SK-N-SH treated with all-trans-retinoic acid at 6 μM for 48 hours (cell line): ENCODE measurements around the gene CDX1.

Experiments
- ATAC-seq: fragments of 200-7000 bp; cut with Tn5 transposase; 3 replicates; pipeline ENCODE4 v1.9.1; 2020; ENCODE audit warnings: mild to moderate bottlenecking, moderate library complexity
- BACH2 ChIP-seq: fragments of 250-450 bp; sonication (Bioruptor Pico); IDR thresholded peaks from 2 replicates; pipeline ENCODE4 v1.9.0; 2021; ENCODE audit warnings: mild to moderate bottlenecking, borderline replicate concordance
- ESRRG ChIP-seq: fragments of 250-450 bp; sonication (Bioruptor Pico); IDR thresholded peaks from 2 replicates; pipeline ENCODE4 v1.6.1; 2021; ENCODE audit warnings: mild to moderate bottlenecking
- GLIS3 ChIP-seq: fragments of 250-450 bp; sonication (Bioruptor Pico); IDR thresholded peaks from 2 replicates; pipeline ENCODE4 v1.5.0; 2020; ENCODE audit warnings: mild to moderate bottlenecking, moderate library complexity
- OSR1 ChIP-seq: fragments of 250-450 bp; sonication (Bioruptor Pico); IDR thresholded peaks from 2 replicates; pipeline ENCODE4 v1.8.0; 2022; ENCODE audit warnings: moderate library complexity, mild to moderate bottlenecking, inconsistent platforms
- PPARA ChIP-seq: fragments of 250-450 bp; sonication (Bioruptor Pico); IDR thresholded peaks from 2 replicates; pipeline ENCODE4 v1.5.0; 2020; ENCODE audit warnings: mild to moderate bottlenecking, borderline replicate concordance
- RARB ChIP-seq: fragments of 250-450 bp; sonication (Bioruptor Pico); IDR thresholded peaks from 2 replicates; pipeline ENCODE4 v1.8.0; 2021; ENCODE audit warnings: mild to moderate bottlenecking, moderate library complexity
- SNAI2 ChIP-seq: fragments of 250-450 bp; sonication (Bioruptor Pico); IDR thresholded peaks from 2 replicates; pipeline ENCODE4 v1.5.0; 2020; ENCODE audit warnings: mild to moderate bottlenecking, moderate library complexity
- TCF4 ChIP-seq: fragments of 250-450 bp; sonication (Bioruptor Pico); IDR thresholded peaks from 2 replicates; pipeline ENCODE4 v1.8.0; 2021; ENCODE audit warnings: mild to moderate bottlenecking, moderate library complexity, borderline replicate concordance
- TOX ChIP-seq: fragments of 250-450 bp; sonication (Bioruptor Pico); IDR thresholded peaks from 2 replicates; pipeline ENCODE4 v1.8.0; 2021; ENCODE audit warnings: mild to moderate bottlenecking, moderate library complexity, borderline replicate concordance
- ZC3H10 ChIP-seq: fragments of 250-450 bp; sonication (Bioruptor Pico); IDR thresholded peaks from 2 replicates; pipeline ENCODE4 v1.5.1; 2021; ENCODE audit warnings: mild to moderate bottlenecking, moderate library complexity
- ZFP3 ChIP-seq: fragments of 250-450 bp; sonication (Bioruptor Pico); IDR thresholded peaks from 2 replicates; pipeline ENCODE4 v1.5.0; 2020; ENCODE audit warnings: mild to moderate bottlenecking, moderate library complexity
- ZFP30 ChIP-seq: fragments of 450-650 bp; formaldehyde crosslinking; IDR thresholded peaks from 2 replicates; pipeline ENCODE4 v1.5.0; 2022; ENCODE audit warnings: mild to moderate bottlenecking, moderate library complexity
- ZNF565 ChIP-seq: fragments of 450-650 bp; formaldehyde crosslinking; conservative IDR thresholded peaks from 2 replicates; pipeline ENCODE4 v1.5.0; 2020; ENCODE audit warnings: low read depth, mild to moderate bottlenecking, moderate library complexity
- ZNF70 ChIP-seq: fragments of 450-650 bp; formaldehyde crosslinking; IDR thresholded peaks from 2 replicates; pipeline ENCODE4 v1.5.0; 2020; ENCODE audit warnings: mild to moderate bottlenecking, moderate library complexity
- ZNF8 ChIP-seq: fragments of 450-650 bp; formaldehyde crosslinking; IDR thresholded peaks from 2 replicates; pipeline ENCODE4 v1.5.0; 2020; ENCODE audit warnings: mild to moderate bottlenecking, moderate library complexity
- TF ChIP-seq, protein P1 (sequence below): fragments of 250-450 bp; sonication (Bioruptor Pico); IDR thresholded peaks from 2 replicates; pipeline ENCODE4 v1.5.0; 2020; ENCODE audit warnings: mild to moderate bottlenecking, moderate library complexity
- TF ChIP-seq, protein P2 (sequence below): fragments of 250-450 bp; sonication (Bioruptor Pico); IDR thresholded peaks from 2 replicates; pipeline ENCODE4 v1.5.1; 2021; ENCODE audit warnings: mild to moderate bottlenecking, moderate library complexity
- TF ChIP-seq, protein P3 (sequence below): fragments of 250-450 bp; sonication (Bioruptor Pico); IDR thresholded peaks from 2 replicates; pipeline ENCODE4 v1.8.0; 2020; ENCODE audit warnings: mild to moderate bottlenecking, moderate library complexity, borderline replicate concordance
- TF ChIP-seq, protein P4 (sequence below): fragments of 250-450 bp; sonication (Bioruptor Pico); IDR thresholded peaks from 2 replicates; pipeline ENCODE4 v1.8.0; 2021; ENCODE audit warnings: low read depth, mild to moderate bottlenecking, moderate library complexity, borderline replicate concordance
- TF ChIP-seq, protein P5 (sequence below): fragments of 250-450 bp; sonication (Bioruptor Pico); IDR thresholded peaks from 2 replicates; pipeline ENCODE4 v1.5.1; 2020; ENCODE audit warnings: low read depth, mild to moderate bottlenecking, moderate library complexity

The CDX1 gene

DNA sequence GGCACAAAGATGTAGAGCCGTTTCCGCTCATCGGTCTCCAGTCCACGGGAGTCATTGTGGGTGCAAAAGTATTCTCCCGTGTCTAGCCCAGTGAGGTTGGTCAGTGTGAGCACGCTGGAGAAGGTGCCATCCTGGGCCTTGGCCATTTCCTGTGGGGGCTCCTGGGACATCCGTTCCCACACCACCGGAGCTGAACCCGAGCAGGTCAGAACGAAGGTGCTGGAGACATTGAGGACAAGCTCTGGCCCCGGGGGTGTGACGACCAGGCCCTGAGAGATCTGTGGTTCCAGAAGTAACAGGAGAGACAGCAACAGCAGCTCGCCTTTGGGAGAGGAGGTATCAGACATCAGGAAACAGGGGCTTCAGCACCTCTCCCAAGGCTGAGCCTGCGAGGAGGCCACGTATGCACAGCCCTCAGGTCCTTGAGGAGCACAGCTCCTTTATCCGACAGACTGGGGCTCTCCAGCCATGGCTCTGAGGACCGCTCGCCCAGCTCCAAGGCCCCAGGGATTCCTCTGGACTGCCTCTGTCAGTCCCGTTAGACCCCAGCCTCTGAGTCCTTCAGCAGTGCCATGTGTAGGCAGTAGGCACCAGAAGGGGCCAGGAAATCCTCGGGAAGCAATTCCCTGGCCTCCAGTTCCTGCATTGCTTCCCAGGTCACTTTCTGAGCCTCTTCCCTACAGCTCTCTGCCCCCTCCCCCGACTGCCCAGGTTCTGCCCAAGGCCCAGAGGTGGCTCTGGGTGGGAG lies 30.8 kb upstream of the CDX1 start:
- ATAC-seq: no peak
- TF ChIP-seq, protein P1, sequence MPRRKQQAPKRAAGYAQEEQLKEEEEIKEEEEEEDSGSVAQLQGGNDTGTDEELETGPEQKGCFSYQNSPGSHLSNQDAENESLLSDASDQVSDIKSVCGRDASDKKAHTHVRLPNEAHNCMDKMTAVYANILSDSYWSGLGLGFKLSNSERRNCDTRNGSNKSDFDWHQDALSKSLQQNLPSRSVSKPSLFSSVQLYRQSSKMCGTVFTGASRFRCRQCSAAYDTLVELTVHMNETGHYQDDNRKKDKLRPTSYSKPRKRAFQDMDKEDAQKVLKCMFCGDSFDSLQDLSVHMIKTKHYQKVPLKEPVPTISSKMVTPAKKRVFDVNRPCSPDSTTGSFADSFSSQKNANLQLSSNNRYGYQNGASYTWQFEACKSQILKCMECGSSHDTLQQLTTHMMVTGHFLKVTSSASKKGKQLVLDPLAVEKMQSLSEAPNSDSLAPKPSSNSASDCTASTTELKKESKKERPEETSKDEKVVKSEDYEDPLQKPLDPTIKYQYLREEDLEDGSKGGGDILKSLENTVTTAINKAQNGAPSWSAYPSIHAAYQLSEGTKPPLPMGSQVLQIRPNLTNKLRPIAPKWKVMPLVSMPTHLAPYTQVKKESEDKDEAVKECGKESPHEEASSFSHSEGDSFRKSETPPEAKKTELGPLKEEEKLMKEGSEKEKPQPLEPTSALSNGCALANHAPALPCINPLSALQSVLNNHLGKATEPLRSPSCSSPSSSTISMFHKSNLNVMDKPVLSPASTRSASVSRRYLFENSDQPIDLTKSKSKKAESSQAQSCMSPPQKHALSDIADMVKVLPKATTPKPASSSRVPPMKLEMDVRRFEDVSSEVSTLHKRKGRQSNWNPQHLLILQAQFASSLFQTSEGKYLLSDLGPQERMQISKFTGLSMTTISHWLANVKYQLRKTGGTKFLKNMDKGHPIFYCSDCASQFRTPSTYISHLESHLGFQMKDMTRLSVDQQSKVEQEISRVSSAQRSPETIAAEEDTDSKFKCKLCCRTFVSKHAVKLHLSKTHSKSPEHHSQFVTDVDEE: no peak
- TF ChIP-seq OSR1 (CRISPR knock-in tag) (no peak), ZC3H10 (CRISPR knock-in tag) (no peak), TOX (CRISPR knock-in tag) (no peak), BACH2 (CRISPR knock-in tag) (no peak), ZNF8 (CRISPR knock-in tag) (no peak), RARB (CRISPR knock-in tag) (no peak), SNAI2 (CRISPR knock-in tag) (no peak), PPARA (CRISPR knock-in tag) (no peak), ESRRG (CRISPR knock-in tag) (no peak), ZFP3 (CRISPR knock-in tag) (no peak), ZNF565 (CRISPR knock-in tag) (no peak), ZNF70 (CRISPR knock-in tag) (no peak), TCF4 (CRISPR knock-in tag) (no peak), GLIS3 (CRISPR knock-in tag) (no peak), ZFP30 (CRISPR knock-in tag) (no peak)
- TF ChIP-seq, protein P2, sequence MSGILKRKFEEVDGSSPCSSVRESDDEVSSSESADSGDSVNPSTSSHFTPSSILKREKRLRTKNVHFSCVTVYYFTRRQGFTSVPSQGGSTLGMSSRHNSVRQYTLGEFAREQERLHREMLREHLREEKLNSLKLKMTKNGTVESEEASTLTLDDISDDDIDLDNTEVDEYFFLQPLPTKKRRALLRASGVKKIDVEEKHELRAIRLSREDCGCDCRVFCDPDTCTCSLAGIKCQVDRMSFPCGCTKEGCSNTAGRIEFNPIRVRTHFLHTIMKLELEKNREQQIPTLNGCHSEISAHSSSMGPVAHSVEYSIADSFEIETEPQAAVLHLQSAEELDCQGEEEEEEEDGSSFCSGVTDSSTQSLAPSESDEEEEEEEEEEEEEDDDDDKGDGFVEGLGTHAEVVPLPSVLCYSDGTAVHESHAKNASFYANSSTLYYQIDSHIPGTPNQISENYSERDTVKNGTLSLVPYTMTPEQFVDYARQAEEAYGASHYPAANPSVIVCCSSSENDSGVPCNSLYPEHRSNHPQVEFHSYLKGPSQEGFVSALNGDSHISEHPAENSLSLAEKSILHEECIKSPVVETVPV (CRISPR knock-in tag): no peak
- TF ChIP-seq, protein P3, sequence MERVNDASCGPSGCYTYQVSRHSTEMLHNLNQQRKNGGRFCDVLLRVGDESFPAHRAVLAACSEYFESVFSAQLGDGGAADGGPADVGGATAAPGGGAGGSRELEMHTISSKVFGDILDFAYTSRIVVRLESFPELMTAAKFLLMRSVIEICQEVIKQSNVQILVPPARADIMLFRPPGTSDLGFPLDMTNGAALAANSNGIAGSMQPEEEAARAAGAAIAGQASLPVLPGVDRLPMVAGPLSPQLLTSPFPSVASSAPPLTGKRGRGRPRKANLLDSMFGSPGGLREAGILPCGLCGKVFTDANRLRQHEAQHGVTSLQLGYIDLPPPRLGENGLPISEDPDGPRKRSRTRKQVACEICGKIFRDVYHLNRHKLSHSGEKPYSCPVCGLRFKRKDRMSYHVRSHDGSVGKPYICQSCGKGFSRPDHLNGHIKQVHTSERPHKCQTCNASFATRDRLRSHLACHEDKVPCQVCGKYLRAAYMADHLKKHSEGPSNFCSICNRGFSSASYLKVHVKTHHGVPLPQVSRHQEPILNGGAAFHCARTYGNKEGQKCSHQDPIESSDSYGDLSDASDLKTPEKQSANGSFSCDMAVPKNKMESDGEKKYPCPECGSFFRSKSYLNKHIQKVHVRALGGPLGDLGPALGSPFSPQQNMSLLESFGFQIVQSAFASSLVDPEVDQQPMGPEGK (CRISPR knock-in tag): no peak
- TF ChIP-seq, protein P4, sequence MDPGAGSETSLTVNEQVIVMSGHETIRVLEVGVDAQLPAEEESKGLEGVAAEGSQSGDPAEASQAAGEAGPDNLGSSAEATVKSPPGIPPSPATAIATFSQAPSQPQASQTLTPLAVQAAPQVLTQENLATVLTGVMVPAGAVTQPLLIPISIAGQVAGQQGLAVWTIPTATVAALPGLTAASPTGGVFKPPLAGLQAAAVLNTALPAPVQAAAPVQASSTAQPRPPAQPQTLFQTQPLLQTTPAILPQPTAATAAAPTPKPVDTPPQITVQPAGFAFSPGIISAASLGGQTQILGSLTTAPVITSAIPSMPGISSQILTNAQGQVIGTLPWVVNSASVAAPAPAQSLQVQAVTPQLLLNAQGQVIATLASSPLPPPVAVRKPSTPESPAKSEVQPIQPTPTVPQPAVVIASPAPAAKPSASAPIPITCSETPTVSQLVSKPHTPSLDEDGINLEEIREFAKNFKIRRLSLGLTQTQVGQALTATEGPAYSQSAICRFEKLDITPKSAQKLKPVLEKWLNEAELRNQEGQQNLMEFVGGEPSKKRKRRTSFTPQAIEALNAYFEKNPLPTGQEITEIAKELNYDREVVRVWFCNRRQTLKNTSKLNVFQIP (CRISPR knock-in tag): no peak
- TF ChIP-seq, protein P5, sequence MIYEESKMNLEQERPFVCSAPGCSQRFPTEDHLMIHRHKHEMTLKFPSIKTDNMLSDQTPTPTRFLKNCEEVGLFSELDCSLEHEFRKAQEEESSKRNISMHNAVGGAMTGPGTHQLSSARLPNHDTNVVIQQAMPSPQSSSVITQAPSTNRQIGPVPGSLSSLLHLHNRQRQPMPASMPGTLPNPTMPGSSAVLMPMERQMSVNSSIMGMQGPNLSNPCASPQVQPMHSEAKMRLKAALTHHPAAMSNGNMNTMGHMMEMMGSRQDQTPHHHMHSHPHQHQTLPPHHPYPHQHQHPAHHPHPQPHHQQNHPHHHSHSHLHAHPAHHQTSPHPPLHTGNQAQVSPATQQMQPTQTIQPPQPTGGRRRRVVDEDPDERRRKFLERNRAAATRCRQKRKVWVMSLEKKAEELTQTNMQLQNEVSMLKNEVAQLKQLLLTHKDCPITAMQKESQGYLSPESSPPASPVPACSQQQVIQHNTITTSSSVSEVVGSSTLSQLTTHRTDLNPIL (CRISPR knock-in tag): no peak
- TF ChIP-seq, all 23 proteins: peak for 0

DNA sequence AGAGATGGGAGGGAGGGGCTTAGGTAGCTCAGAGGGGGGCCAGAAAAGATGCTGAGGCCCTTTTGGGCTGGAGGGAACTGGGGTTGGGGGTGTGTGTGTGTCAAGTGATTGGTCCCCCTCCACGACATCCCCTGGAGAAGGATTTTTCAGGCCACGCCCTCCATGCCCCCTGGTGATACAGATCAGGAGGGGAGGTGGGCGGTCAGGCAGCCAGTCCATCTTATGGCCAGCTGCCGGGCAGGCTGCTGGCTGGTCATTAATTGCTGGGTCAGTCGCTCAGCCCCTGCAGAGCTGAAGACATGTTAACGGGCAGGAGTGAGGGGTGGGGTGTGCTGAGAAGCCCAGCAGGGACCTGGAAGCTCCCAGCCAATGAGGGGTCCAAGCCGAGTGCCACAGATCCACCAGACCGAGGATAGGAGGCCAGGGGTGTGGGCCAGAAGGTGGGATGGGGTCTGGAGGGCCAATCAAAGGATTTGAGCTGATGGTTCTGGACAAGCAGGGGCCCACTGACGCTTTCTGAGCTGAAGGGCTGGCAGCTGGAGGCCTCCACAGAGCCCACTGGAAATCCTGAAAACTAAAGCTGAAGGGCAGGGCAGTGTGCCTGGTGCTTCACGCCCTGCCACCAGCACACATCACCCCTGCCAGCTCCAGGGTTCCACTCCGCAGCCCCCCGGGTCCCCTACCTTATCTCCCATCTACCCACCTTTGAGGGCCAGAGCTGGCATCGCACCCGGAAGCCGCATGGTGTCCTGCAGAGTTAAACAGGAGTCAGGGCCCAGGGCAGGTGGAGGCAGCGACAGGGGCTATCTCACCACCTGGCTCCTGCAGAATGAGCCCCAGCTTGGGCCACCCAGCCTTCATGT lies 30.0 kb upstream of the CDX1 start:
- no peak for ATAC-seq
- TF ChIP-seq, protein P5 (CRISPR knock-in tag): no peak
- TF ChIP-seq, protein P2 (CRISPR knock-in tag): no peak
- TF ChIP-seq OSR1 (CRISPR knock-in tag) (no peak), ZFP3 (CRISPR knock-in tag) (no peak), ZNF70 (CRISPR knock-in tag) (no peak), ZC3H10 (CRISPR knock-in tag) (no peak), ESRRG (CRISPR knock-in tag) (no peak), PPARA (CRISPR knock-in tag) (no peak)
- TF ChIP-seq, protein P4 (CRISPR knock-in tag): no peak
